Subcutaneous abdominal adipose tissue (tissue), 5 donors: ENCODE results near the gene CNTN5.

ENCODE experiments used
- H3K27ac ChIP-seq: one replicate; pipeline ENCODE4 v1.7.0; 2013; ENCODE audit warnings: low read depth, mild to moderate bottlenecking, inconsistent platforms, low read length, moderate library complexity
- H3K27me3 ChIP-seq, 5 donors: one replicate each; pipeline ENCODE4 v1.7.0; 2013; ENCODE audit warnings: low read length in 5 of 5, inconsistent platforms in 1 of 5; ENCODE audit not compliant: control insufficient read depth in 5 of 5, insufficient read depth in 4 of 5
- H3K36me3 ChIP-seq, 5 donors: one replicate each; pipeline ENCODE4 v1.7.0; 2013; ENCODE audit warnings: low read length in 5 of 5; ENCODE audit not compliant: control insufficient read depth in 5 of 5, insufficient read depth in 5 of 5
- H3K4me1 ChIP-seq, 5 donors: one replicate each; pipeline ENCODE4 v1.7.0; 2013; ENCODE audit warnings: low read length in 5 of 5, mild to moderate bottlenecking in 3 of 5, moderate library complexity in 1 of 5; ENCODE audit not compliant: control insufficient read depth in 5 of 5, insufficient read depth in 5 of 5
- H3K4me3 ChIP-seq, 5 donors: one replicate each; pipeline ENCODE4 v1.7.0; 2013; ENCODE audit warnings: low read length in 5 of 5, low read depth in 1 of 5
- H3K9ac ChIP-seq, 5 donors: one replicate each; pipeline ENCODE4 v1.7.0; 2013; ENCODE audit warnings: low read length in 5 of 5, mild to moderate bottlenecking in 4 of 5, moderate library complexity in 3 of 5
- H3K9me3 ChIP-seq, 5 donors: one replicate each; pipeline ENCODE4 v1.7.0; 2013; ENCODE audit warnings: low read length in 5 of 5; ENCODE audit not compliant: control insufficient read depth in 5 of 5
- donor health status: healthy.
- donor health status: healthy.
- donor health status: healthy.
- donor health status: healthy.
- donor health status: healthy.

The CNTN5 gene

DNA sequence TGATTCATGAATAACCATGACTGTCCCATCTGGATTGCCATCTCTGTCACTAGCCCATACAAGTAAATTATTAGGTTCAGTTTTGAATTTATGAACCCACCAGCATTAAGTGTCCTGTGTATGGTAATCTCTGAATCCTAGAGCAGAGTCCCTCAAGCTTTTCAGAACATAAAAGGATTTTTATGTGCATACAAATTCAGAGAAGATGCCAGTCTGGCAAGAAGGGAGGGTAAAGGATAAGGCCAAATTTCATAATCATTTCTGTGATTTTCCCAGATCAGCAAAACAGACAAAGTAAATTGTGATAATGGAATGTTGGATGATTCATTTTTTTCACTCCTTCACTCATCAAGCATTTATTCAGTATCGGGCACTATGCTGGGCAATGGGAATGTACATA, 1295.2 kb downstream of the CNTN5 start:
- Histone ChIP-seq H3K27me3 (no peaks in the 10 kb centered on the region), H3K4me1 (no peaks in the 10 kb centered on the region), H3K27ac (no peak overlapping the region), H3K36me3 (no peaks in the 10 kb centered on the region), H3K9ac (no peak overlapping the region), H3K9me3 (no peaks in the 10 kb centered on the region), H3K4me3 (no peak overlapping the region)

DNA sequence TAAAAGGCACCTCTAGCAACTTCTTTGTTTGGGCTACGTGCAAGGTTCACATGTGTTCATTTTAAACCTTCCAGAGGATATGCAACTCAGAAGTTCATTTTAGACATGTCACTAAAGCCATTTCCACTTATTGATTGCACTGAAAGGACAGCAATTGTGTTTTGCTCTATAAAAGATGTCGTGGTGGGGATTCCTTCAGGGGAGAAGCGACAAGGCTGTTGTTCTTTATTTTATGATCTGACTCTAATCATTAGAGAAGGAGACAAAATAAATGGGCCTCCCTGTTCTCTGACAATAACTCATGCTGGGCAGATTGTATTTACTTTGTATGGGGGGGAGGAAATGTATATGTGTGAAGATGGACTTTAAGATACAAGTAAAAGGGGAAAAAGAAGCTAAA, 1296.2 kb downstream of the CNTN5 start:
- Histone ChIP-seq H3K4me3 (no peak overlapping the region), H3K27ac (no peak overlapping the region), H3K27me3 (no peaks in the 10 kb centered on the region), H3K9me3 (no peaks in the 10 kb centered on the region), H3K9ac (no peak overlapping the region), H3K4me1 (no peaks in the 10 kb centered on the region), H3K36me3 (no peaks in the 10 kb centered on the region)

GRCh38 chr11:100319691-100320090, 1298.9 kb downstream of the CNTN5 start:
- H3K9me3 ChIP-seq: no peaks in the 10 kb centered on the region
- H3K27ac ChIP-seq: no peak overlapping the region
- no peaks in the 10 kb centered on the region for H3K36me3 ChIP-seq
- H3K4me1 ChIP-seq: no peaks in the 10 kb centered on the region
- no peaks in the 10 kb centered on the region for H3K27me3 ChIP-seq
- H3K4me3 ChIP-seq: no peak overlapping the region
- no peak overlapping the region for H3K9ac ChIP-seq

DNA sequence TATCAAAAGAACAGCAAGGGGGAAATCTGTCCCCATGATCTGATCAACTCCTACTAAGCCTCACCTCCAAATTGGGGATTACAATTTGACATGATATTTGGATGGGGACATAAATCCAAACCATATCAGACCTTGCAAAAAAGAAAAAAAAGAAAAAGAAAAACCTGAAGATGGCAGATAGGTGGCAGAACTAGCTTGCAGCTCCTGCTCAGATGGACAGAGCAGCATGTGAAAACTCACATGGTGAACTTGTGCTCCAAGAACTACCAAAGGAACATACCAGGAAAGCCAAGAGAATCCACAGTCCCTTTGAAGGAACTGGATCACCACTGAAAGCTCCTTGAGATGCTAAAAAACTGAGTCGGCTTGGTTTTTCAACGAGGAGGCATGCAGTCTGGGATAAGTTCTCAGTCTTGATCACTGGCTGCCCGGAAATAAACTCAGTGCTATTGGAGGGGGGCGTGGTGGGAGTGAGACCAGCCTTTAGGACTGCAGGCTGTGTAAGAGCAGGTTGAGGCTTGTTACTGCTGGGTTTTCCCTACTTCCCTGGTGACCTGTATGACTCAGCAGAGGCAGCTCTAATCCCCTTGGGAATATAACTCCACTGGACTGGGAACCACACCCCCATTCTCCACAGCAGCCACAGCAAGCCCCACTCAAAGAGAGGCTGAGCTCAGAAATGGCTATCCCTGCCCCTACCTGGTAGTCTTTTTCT, 1308.0 kb downstream of the CNTN5 start:
- H3K4me1 ChIP-seq: no peaks in the 10 kb centered on the region
- no peak overlapping the region for H3K27ac ChIP-seq
- H3K27me3 ChIP-seq: no peaks in the 10 kb centered on the region
- H3K9me3 ChIP-seq: no peaks in the 10 kb centered on the region
- H3K9ac ChIP-seq: no peak overlapping the region
- no peak overlapping the region for H3K4me3 ChIP-seq
- no peaks in the 10 kb centered on the region for H3K36me3 ChIP-seq

- H3K9me3 ChIP-seq: no peaks in the 10 kb centered on the region
- no peaks in the 10 kb centered on the region for H3K27me3 ChIP-seq
- H3K4me3 ChIP-seq: no peak overlapping the region
- H3K4me1 ChIP-seq: no peaks in the 10 kb centered on the region
- H3K27ac ChIP-seq: no peak overlapping the region
- no peaks in the 10 kb centered on the region for H3K36me3 ChIP-seq
- no peak overlapping the region for H3K9ac ChIP-seq
Measured at GRCh38 chr11:100329352-100329751, 1308.6 kb downstream of the CNTN5 start.

GRCh38 chr11:100336873-100337272, 1316.1 kb downstream of the CNTN5 start:
- Histone ChIP-seq H3K9ac (no peak overlapping the region), H3K36me3 (no peaks in the 10 kb centered on the region), H3K4me3 (no peak overlapping the region), H3K9me3 (peaks cover 0 to 5% (median 0%) of the 10 kb centered on the region in 5 donors), H3K27ac (no peak overlapping the region), H3K27me3 (no peaks in the 10 kb centered on the region), H3K4me1 (no peaks in the 10 kb centered on the region)

- Histone ChIP-seq H3K36me3 (no peaks in the 10 kb centered on the region), H3K4me1 (no peaks in the 10 kb centered on the region), H3K9ac (no peak overlapping the region), H3K9me3 (peaks cover 0 to 5% (median 0%) of the 10 kb centered on the region in 5 donors), H3K27ac (no peak overlapping the region), H3K4me3 (no peak overlapping the region), H3K27me3 (no peaks in the 10 kb centered on the region)
Measured at GRCh38 chr11:100338144-100338840, 1317.5 kb downstream of the CNTN5 start.

GRCh38 chr11:100340466-100341319, 1319.9 kb downstream of the CNTN5 start:
- H3K9ac ChIP-seq: no peak overlapping the region
- no peaks in the 10 kb centered on the region for H3K36me3 ChIP-seq
- no peaks in the 10 kb centered on the region for H3K4me1 ChIP-seq
- peaks cover 0 to 5% (median 0%) of the 10 kb centered on the region in 5 donors for H3K9me3 ChIP-seq
- H3K27ac ChIP-seq: no peak overlapping the region
- H3K4me3 ChIP-seq: no peak overlapping the region
- H3K27me3 ChIP-seq: no peaks in the 10 kb centered on the region

GRCh38 chr11:100353083-100353482, 1332.3 kb downstream of the CNTN5 start:
- Histone ChIP-seq H3K36me3 (no peaks in the 10 kb centered on the region), H3K27me3 (no peaks in the 10 kb centered on the region), H3K4me3 (no peak overlapping the region), H3K27ac (no peak overlapping the region), H3K4me1 (no peaks in the 10 kb centered on the region), H3K9ac (no peak overlapping the region), H3K9me3 (no peaks in the 10 kb centered on the region)

DNA sequence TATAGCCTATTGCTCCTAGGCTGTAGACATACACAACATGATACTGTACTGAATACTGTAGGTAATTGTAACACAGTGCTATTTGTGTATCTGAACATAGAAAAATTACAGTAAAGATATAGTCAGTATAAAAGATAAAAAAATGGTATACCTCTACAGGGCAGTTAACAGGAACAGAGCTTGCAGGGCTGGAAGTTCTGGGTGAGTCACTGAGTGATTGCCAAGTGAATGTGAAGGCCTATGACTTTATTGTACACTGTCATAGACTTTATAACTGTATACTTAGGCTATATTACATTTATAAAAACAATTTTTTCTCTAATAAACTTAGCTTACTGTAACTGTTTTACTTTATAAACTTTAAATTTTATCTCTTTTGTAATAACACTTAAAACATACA, 1334.0 kb downstream of the CNTN5 start:
- no peaks in the 10 kb centered on the region for H3K9me3 ChIP-seq
- no peaks in the 10 kb centered on the region for H3K36me3 ChIP-seq
- no peak overlapping the region for H3K27ac ChIP-seq
- H3K4me3 ChIP-seq: no peak overlapping the region
- H3K9ac ChIP-seq: no peak overlapping the region
- H3K4me1 ChIP-seq: no peaks in the 10 kb centered on the region
- no peaks in the 10 kb centered on the region for H3K27me3 ChIP-seq
